GM13976 (cell line): ENCODE results near the gene SLC10A7.
A peak's percentile ranks its signal among the peaks of the same experiment; 100 is the strongest.

Experiments used
- DNase-seq: peaks from one replicate; pipeline ENCODE4 v3.0.0; 2012; ENCODE audit warnings: low spot score
- CTCF ChIP-seq: IDR thresholded peaks from 2 replicates; pipeline ENCODE4 v1.5.1; 2012; ENCODE audit warnings: borderline replicate concordance, mild to moderate bottlenecking; ENCODE audit not compliant: insufficient read depth; ENCODE audit errors: extremely low read depth, missing control alignments, control extremely low read depth
- in situ Hi-C: fragments of 300-500 bp; cut with MboI; formaldehyde crosslinking; loops from one replicate; pipeline ENCODE4 v1.12.0; 2022; ENCODE audit warnings: low sequenced_read_pairs, mixed read lengths, inconsistent platforms; ENCODE audit not compliant: unreplicated experiment

SLC10A7 gene

GRCh38 chr4:146333187-146333894 lies 188.4 kb downstream of the SLC10A7 start:
- in situ Hi-C loops = loop anchor here (25.0 kb wide), 1 partner anchor 754 kb away; no protein-coding TSS in a partner anchor
- no peak for TF ChIP-seq CTCF
- DNase-seq = peak; percentile 36

- in situ Hi-C loops = loop anchor here (25.0 kb wide), 1 partner anchor 757 kb away; no protein-coding TSS in a partner anchor
These were observed 191.3 kb downstream of the SLC10A7 start for GRCh38 chr4:146330392-146330791.

GRCh38 chr4:146329050-146329716 lies 192.6 kb downstream of the SLC10A7 start:
- no peak for TF ChIP-seq CTCF
- in situ Hi-C loops = loop anchor here (25.0 kb wide), 1 partner anchor 758 kb away; no protein-coding TSS in a partner anchor
- no peak for DNase-seq

More at GRCh38 chr4:146330392-146330791, 191.3 kb downstream of the SLC10A7 start:
- DNase-seq = no peak
- TF ChIP-seq CTCF = no peak

GRCh38 chr4:146327859-146328650 lies 193.7 kb downstream of the SLC10A7 start:
- in situ Hi-C loops = loop anchor here (25.0 kb wide), 1 partner anchor 759 kb away; no protein-coding TSS in a partner anchor
- no peak for TF ChIP-seq CTCF
- no peak for DNase-seq

- in situ Hi-C loops = no loop called here
- no peak for TF ChIP-seq CTCF
- DNase-seq = no peak
These were observed 202.8 kb downstream of the SLC10A7 start for GRCh38 chr4:146318894-146319293.

- in situ Hi-C loops = no loop called here
- no peak for DNase-seq
- TF ChIP-seq CTCF = no peak
These were observed 204.0 kb downstream of the SLC10A7 start for GRCh38 chr4:146317783-146318182.
